Measurements from ENCODE around the gene CNDP1. TPM values are rescaled to one million over a fixed set of nuclear protein-coding genes. Genes with fewer than 3 reads are reported as not detected.
A peak's percentile ranks its signal among the peaks of the same experiment; 100 is the strongest.

CNDP1 gene
- total and polyA plus RNA-seq, 2 experiments from 2014 or later, result not detected

- H3K27ac ChIP-seq, result no peak overlapping the region
- no peak overlapping the region for H3K4me3 ChIP-seq
- no peak for TF ChIP-seq CTCF (IDR thresholded peaks at IDR 0.05; ENCODE audit: low read depth, low read length)
- peaks cover 33% of the 10 kb centered on the region for H3K36me3 ChIP-seq
- no peaks in the 10 kb centered on the region for H3K27me3 ChIP-seq
- no peak for DNase-seq (ENCODE audit: low read depth in 1 of 2, low spot score in 1 of 2)
- H3K4me1 ChIP-seq (ENCODE audit: low read depth), result peaks cover 5% of the 10 kb centered on the region
- no peaks in the 10 kb centered on the region for H3K9me3 ChIP-seq (ENCODE audit: low read depth)
Observed at GRCh38 chr18:74501386-74501785, 32.9 kb upstream of the CNDP1 start.

GRCh38 chr18:74503137-74503536 lies 31.2 kb upstream of the CNDP1 start:
- DNase-seq (ENCODE audit: low read depth in 1 of 2, low spot score in 1 of 2), result no peak
- peaks cover 3% of the 10 kb centered on the region for H3K4me1 ChIP-seq (ENCODE audit: low read depth)
- no peak for TF ChIP-seq CTCF (IDR thresholded peaks at IDR 0.05; ENCODE audit: low read depth, low read length)
- H3K9me3 ChIP-seq (ENCODE audit: low read depth), result no peaks in the 10 kb centered on the region
- H3K36me3 ChIP-seq, result peaks cover 33% of the 10 kb centered on the region
- H3K4me3 ChIP-seq, result no peak overlapping the region
- no peaks in the 10 kb centered on the region for H3K27me3 ChIP-seq
- H3K27ac ChIP-seq, result no peak overlapping the region

- H3K36me3 ChIP-seq, result peaks cover 37% of the 10 kb centered on the region
- H3K9me3 ChIP-seq (ENCODE audit: low read depth), result no peaks in the 10 kb centered on the region
- H3K4me3 ChIP-seq, result no peak overlapping the region
- no peak for DNase-seq (ENCODE audit: low read depth in 1 of 2, low spot score in 1 of 2)
- no peak overlapping the region for H3K27ac ChIP-seq
- peaks cover 13% of the 10 kb centered on the region for H3K4me1 ChIP-seq (ENCODE audit: low read depth)
- H3K27me3 ChIP-seq, result no peaks in the 10 kb centered on the region
- TF ChIP-seq CTCF (IDR thresholded peaks at IDR 0.05; ENCODE audit: low read depth, low read length), result no peak
Observed at GRCh38 chr18:74505776-74506175, 28.5 kb upstream of the CNDP1 start.

GRCh38 chr18:74506448-74507084 lies 27.7 kb upstream of the CNDP1 start:
- no peaks in the 10 kb centered on the region for H3K27me3 ChIP-seq
- H3K36me3 ChIP-seq, result peaks cover 31% of the 10 kb centered on the region
- DNase-seq (ENCODE audit: low read depth in 1 of 2, low spot score in 1 of 2), result peak in 1 of 2 donors; percentile 59
- peaks cover 13% of the 10 kb centered on the region for H3K4me1 ChIP-seq (ENCODE audit: low read depth)
- no peak overlapping the region for H3K27ac ChIP-seq
- no peak overlapping the region for H3K4me3 ChIP-seq
- no peaks in the 10 kb centered on the region for H3K9me3 ChIP-seq (ENCODE audit: low read depth)
- TF ChIP-seq CTCF (IDR thresholded peaks at IDR 0.05; ENCODE audit: low read depth, low read length), result no peak

- DNase-seq (ENCODE audit: low read depth in 1 of 2, low spot score in 1 of 2), result no peak
- no peaks in the 10 kb centered on the region for H3K9me3 ChIP-seq (ENCODE audit: low read depth)
- peaks cover 13% of the 10 kb centered on the region for H3K4me1 ChIP-seq (ENCODE audit: low read depth)
- no peak for TF ChIP-seq CTCF (IDR thresholded peaks at IDR 0.05; ENCODE audit: low read depth, low read length)
- H3K27me3 ChIP-seq, result no peaks in the 10 kb centered on the region
- no peak overlapping the region for H3K4me3 ChIP-seq
- no peak overlapping the region for H3K27ac ChIP-seq
- H3K36me3 ChIP-seq, result peaks cover 25% of the 10 kb centered on the region
Observed at GRCh38 chr18:74507097-74507881, 27.0 kb upstream of the CNDP1 start.

All from cardiac muscle cell (in vitro differentiated cells and primary cell).